Measurements from ENCODE around the gene AKAIN1.

DNA sequence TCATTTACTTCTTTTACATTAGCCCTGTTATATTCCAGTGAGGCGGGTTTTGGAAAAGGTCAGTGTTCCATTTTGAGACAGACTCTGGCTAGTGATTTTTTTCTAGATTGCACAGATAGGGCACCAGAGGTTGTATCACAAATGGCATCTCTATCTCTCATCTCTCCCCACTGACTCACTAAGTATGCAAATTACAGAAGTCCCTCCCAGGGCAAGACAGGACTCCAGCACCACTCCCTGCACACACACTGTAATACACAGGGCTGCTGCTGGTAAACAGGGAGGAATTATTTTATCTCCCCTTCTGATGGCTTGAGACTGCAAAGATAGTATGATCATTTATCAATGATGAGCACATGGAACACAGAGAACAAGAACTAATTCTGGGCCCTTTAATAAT, 46.2 kb downstream of the AKAIN1 start:
- TF ChIP-seq, protein P1, sequence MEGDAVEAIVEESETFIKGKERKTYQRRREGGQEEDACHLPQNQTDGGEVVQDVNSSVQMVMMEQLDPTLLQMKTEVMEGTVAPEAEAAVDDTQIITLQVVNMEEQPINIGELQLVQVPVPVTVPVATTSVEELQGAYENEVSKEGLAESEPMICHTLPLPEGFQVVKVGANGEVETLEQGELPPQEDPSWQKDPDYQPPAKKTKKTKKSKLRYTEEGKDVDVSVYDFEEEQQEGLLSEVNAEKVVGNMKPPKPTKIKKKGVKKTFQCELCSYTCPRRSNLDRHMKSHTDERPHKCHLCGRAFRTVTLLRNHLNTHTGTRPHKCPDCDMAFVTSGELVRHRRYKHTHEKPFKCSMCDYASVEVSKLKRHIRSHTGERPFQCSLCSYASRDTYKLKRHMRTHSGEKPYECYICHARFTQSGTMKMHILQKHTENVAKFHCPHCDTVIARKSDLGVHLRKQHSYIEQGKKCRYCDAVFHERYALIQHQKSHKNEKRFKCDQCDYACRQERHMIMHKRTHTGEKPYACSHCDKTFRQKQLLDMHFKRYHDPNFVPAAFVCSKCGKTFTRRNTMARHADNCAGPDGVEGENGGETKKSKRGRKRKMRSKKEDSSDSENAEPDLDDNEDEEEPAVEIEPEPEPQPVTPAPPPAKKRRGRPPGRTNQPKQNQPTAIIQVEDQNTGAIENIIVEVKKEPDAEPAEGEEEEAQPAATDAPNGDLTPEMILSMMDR (conservative IDR thresholded peaks at IDR 0.05 in 1 of 2, IDR thresholded peaks at IDR 0.05 in 1 of 2; ENCODE audit: low read depth in 1 of 2, low read length in 2 of 2): no peak
- no peak for TF ChIP-seq EZH2 (IDR thresholded peaks at IDR 0.05; ENCODE audit: low read length, missing control alignments)

Data from fibroblast of lung (primary cell).